GM13976 (cell line): ENCODE results near the gene FBXO44.

Experiments used
- DNase-seq: peaks from one replicate; pipeline ENCODE4 v3.0.0; 2012; ENCODE audit warnings: low spot score
- in situ Hi-C: fragments of 300-500 bp; cut with MboI; formaldehyde crosslinking; loops from one replicate; pipeline ENCODE4 v1.12.0; 2022; ENCODE audit warnings: low sequenced_read_pairs, mixed read lengths, inconsistent platforms; ENCODE audit not compliant: unreplicated experiment
- TF ChIP-seq, protein P1 (sequence below): IDR thresholded peaks from 2 replicates; pipeline ENCODE4 v1.5.1; 2012; ENCODE audit warnings: borderline replicate concordance, mild to moderate bottlenecking; ENCODE audit not compliant: insufficient read depth; ENCODE audit errors: extremely low read depth, missing control alignments, control extremely low read depth

The FBXO44 gene

DNA sequence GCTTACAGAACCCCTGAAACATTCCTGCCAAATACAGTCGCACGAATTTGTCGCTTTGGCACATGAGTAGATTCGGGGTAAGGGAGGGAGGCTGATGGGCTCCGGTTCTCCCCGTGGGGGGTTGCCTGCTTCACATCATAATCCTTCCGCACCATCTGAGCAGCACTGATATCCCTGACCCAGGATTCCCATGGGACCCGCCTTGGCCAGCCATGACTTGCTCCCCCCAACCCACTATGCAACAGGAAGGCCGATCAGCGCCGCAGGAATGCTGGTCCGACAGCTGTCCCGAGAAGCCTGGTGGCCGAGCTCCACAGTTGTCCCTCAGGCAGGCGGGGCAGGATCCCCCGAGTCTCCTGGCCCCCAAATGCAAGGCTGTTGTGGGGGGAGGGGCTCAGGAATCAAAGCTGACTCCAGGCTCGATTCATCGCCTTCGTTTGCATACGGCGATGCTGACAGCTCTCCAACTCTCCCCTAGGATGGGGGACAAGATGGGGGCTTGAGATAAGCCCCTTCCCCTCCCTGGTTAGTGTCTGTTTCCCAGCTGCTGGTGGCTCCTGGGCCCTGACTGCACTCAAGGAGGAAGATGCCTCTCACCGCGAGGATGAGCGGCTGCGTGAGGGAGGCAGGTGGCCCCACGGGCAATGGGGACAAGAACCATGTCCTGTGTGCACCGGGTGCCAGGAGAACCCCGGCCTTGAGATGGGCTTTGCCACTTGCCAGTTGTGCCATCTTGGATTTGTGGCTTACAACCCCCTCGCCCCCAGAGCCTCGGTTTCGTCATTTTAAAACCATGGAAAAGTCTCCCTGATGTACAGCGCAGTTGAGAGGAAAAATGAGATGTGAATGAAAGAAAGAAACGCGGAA, 46.2 kb downstream of the FBXO44 start:
- DNase-seq = no peak
- in situ Hi-C loops = no loop called here
- TF ChIP-seq, protein P1, sequence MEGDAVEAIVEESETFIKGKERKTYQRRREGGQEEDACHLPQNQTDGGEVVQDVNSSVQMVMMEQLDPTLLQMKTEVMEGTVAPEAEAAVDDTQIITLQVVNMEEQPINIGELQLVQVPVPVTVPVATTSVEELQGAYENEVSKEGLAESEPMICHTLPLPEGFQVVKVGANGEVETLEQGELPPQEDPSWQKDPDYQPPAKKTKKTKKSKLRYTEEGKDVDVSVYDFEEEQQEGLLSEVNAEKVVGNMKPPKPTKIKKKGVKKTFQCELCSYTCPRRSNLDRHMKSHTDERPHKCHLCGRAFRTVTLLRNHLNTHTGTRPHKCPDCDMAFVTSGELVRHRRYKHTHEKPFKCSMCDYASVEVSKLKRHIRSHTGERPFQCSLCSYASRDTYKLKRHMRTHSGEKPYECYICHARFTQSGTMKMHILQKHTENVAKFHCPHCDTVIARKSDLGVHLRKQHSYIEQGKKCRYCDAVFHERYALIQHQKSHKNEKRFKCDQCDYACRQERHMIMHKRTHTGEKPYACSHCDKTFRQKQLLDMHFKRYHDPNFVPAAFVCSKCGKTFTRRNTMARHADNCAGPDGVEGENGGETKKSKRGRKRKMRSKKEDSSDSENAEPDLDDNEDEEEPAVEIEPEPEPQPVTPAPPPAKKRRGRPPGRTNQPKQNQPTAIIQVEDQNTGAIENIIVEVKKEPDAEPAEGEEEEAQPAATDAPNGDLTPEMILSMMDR = no peak

DNA sequence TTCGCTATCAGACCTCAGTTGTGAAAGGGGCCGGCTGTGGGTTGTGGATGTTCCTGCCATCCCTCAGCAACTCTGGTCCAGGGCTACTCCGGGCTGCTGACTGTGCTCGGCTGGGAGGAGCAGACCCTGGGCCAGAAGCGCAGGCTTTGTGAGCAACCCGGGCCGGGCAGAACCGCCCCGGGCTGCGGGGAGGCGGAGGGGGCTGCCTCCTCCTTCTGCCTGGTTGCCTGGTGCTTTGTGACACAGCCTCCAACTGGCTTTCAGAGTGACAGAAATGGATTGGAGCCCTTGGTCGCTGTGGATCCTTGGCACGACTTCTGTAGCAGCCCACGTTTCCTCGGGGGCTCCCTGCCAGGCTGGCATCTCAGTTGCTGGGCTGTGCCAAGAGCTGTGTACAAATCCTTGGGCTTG, 46.9 kb downstream of the FBXO44 start:
- in situ Hi-C loops = no loop called here
- TF ChIP-seq, protein P1 = no peak
- DNase-seq = no peak

DNA sequence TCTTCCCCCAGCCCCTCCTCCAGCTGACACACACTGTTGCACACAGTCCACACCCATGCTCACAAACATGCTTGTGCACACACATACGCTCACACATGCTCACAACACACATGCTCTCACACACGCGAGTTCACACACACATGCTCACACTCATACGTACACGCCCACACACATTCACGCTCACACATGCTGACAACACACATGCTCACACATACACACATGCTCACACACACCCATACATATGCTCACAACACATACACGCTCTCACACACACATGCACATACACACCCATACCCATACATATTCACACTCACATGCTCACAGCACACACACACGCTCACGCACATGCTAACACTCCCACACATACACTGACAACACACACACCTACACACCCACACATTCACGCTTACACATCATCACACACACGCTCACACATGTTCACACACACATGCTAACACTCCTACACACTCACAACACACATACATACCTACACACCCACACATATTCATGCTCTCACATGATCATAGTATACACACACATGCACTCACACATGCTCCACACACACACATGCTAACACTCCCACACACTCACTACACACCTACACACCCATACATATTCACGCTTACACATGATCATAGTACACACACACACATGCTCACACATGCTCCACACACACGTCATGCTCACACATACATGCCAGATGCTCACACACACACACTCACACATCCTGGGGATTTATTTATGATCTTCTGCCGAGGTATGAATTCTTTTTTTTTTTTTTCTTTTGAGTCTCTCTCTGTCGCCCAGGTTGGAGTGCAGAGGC, 47.5 kb downstream of the FBXO44 start:
- TF ChIP-seq, protein P1 = no peak
- in situ Hi-C loops = no loop called here
- no peak for DNase-seq

DNA sequence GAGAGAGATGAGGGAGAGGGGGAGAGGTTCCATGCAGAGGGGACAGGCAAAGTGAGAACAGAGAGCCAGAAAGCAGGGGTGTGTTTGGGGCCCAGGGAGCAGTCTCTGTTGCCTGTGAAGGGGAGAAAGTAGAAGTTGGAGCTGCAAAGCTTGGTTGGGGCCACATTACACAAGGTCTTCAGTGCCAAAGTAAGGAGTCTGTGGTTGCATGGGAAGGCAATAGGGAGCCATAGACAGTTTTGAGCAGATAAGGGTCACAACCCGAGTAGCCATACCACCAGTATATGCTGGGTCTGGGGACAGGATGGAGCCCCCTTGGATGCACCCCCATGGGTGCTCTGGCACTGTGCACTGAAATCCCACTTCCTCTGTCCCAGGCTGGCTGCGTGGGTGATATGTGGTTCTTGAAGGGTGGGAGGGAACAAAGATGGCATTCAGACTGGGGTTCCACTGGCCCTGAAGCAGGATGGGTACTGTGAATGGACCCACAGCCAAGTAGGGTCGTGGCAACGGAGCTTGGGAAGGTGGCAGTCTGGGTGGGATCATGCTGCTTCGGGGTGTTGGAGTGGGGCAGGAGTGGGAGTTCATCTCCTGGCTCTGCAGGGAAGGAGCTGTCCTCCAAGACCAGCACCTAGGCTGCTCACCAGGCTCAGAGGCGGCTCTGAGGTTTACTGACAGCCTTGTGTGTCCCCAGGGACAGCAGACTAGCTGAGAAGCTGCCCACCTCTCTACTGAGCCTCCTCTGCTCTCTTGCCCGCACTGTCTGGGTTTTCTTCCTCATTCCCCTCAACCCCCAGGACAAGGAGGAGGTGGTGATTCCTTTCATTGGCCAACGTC, 48.9 kb downstream of the FBXO44 start:
- in situ Hi-C loops = no loop called here
- TF ChIP-seq, protein P1 = no peak
- no peak for DNase-seq

DNA sequence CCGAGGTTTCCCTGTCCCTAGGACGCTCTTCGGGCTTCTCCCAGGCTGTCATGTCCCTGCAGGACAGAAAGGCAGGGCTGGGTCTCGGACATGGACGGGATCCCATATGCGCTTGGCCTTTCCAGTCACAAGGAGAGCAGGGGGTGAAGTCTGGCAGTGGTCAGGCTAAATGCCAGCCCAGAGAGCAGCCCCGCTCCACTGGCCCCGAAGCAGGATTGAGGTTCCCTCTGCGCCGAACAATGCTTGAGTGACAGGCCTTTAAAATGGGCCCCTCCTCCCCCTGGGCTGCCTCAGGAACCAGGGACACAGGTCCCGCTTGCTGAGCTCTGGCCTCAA, 49.5 kb downstream of the FBXO44 start:
- no peak for DNase-seq
- in situ Hi-C loops = no loop called here
- TF ChIP-seq, protein P1 = no peak
